SK-MEL-5 (cell line): ENCODE data around the gene TLCD3A. TPM values are rescaled to one million over a fixed set of nuclear protein-coding genes. Genes with fewer than 3 reads are reported as not detected.
A peak's percentile ranks its signal among the peaks of the same experiment; 100 is the strongest.
"Not testable (repeated sequence)": the region's sequence is repeated elsewhere in the genome, so short reads cannot be mapped to it uniquely, and the experiment has no call there.

Experiments
- DNase-seq: peaks from one replicate; pipeline ENCODE4 v3.0.0-alpha.2; 2016; ENCODE audit warnings: low read depth, low spot score
- in situ Hi-C: cut with HindIII; loops from 2 replicates; pipeline ENCODE4 v1.10.0; 2016; ENCODE audit warnings: low sequenced_read_pairs, high pct_unique_total_duplicates, low pct_unique_long_range_greater_than_20kb
- polyA plus RNA-seq, 2 experiments: library from polyadenylated mRNA; depleted of rRNA; stranded (reverse); fragments of >200 nt; gene quantifications; 2 replicates each; pipeline ENCODE4 v1.2.3, GENCODE V29; 2015
- total RNA-seq: library from RNA; depleted of rRNA; stranded (reverse); fragments of >200 nt; shearing (Covaris generic); gene quantifications from 2 replicates; pipeline ENCODE4 v1.2.3, GENCODE V29; 2014; rRNA removed

TLCD3A gene
- 22.7 and 23.2 TPM in 2 replicates for total RNA-seq
- polyA plus RNA-seq (2015; cell fraction: cytosol; rRNA removed): 31.0 and 32.2 TPM in 2 replicates
- 6.6 and 8.5 TPM in 2 replicates for polyA plus RNA-seq (2015; cell fraction: nucleus; rRNA removed)

DNA sequence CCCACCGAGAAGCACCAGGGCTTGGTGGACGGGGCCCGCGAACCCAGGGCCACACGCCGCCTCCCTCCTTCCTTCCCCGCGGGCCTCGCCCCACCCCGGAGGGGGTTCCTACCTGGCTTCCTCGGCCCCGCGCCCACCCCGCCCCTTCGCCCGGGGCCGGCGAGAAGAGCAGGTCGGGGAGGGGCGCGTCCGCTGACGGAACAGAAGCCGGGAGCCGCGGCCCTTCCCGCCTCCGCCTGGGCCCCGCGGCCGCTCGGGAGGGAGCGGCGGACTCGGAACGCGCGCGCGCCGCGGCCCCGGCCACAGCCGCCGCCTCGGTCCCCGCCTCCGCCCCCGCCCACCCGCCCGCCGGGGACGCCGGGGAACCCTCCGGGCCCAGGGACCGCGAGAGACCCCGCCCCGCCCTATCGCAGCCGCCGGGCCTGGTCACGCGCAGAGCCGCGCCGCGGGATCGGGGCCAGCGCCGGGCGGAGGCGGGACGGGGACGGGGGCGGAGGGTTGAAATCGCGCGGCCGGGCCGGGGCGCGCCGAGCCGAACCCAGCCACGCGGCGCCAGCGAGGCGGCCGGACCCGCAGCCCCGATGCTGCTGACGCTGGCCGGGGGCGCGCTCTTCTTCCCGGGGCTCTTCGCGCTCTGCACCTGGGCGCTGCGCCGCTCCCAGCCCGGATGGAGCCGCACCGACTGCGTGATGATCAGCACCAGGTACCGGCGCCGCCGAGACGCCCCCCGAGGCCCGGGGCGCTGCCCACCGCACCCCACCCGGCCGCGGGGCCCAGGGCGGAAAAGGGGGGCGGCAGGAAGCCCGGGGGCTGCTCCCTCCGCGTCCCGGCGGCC lies at the start of gene TLCD3A:
Gene TLCD3A, plus strand, starts transcription at position 530 of the 835 bp plus-strand sequence. Its CDS starts 52 bp downstream, at position 582.
- DNase-seq: peak; percentile 47
- in situ Hi-C loops: no loop called here

DNA sequence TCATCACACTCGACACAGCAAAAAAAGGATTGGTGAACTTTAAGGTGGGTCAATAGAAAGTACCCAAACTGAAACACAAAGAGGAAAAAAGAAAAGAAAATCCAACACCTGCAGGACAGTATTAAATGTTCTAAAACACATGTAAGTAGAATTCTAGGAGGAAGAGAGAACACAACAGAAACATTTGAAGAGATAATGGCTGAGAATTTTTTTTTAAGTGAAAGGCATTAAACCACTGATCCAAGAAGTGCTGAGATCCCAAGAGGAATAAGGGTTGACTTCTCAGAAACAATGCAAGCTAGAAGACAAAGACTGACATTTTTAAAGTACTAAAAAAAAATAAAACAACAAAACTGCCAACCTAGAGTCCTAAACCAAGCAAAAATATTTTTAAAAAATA lies 49.4 kb upstream of the TLCD3A start:
- in situ Hi-C loops: no loop called here

DNA sequence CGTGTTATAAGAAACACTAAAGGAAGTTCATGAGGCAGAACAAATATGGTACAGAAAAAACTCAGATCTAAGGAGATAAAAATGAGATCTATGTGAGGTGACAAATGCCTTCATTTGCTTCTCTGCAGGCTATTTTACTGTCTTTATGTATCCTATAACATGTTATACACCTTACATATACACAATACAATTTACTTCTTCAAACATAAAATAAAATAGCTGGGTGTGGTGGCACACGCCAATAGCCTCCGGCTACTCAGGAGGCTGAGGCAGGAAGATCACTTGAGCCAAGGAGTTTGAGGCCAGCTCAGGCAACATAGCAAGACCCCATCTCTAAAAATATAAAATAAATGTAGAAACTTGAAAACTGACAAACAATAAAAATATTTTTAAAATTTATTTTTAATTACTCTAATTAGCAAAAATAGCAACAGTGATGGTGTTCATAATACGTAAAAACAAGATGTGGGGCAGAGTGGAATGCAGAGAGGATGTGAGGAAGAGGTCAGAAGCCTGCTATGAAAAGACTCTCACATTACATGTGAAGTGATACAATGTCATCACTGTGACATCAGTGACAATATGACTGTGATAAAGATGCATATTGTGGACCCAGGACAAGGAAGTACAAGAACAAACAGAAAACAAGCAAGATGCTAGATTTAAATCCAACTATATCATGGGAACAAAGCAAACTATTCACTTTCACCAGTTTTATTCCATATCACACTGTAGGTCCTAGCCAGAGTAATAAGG lies 48.7 kb upstream of the TLCD3A start:
- in situ Hi-C loops: no loop called here
- DNase-seq: peak; percentile 85

More for the DNA sequence above, 49.4 kb upstream of the TLCD3A start:
- DNase-seq: no peak

DNA sequence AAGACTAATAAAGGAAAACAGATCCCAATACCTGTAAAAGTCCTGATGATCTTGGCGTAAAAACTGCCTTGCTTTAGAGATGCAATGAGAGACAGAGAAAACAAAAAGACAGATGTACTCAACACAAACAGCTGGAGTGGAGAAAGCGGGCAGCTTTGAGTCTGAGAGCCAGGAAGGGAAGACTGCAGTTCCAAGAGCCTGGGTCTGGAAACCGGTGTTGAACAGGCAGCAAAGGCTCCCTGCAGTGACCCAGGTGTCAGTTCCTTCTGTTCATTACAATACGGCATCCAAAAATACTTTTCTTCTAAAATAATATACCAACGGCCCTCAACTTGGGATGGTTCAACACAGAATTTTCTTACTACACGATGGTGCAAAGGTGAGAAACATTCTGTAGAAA lies 47.4 kb upstream of the TLCD3A start:
- in situ Hi-C loops: no loop called here
- no peak for DNase-seq

DNA sequence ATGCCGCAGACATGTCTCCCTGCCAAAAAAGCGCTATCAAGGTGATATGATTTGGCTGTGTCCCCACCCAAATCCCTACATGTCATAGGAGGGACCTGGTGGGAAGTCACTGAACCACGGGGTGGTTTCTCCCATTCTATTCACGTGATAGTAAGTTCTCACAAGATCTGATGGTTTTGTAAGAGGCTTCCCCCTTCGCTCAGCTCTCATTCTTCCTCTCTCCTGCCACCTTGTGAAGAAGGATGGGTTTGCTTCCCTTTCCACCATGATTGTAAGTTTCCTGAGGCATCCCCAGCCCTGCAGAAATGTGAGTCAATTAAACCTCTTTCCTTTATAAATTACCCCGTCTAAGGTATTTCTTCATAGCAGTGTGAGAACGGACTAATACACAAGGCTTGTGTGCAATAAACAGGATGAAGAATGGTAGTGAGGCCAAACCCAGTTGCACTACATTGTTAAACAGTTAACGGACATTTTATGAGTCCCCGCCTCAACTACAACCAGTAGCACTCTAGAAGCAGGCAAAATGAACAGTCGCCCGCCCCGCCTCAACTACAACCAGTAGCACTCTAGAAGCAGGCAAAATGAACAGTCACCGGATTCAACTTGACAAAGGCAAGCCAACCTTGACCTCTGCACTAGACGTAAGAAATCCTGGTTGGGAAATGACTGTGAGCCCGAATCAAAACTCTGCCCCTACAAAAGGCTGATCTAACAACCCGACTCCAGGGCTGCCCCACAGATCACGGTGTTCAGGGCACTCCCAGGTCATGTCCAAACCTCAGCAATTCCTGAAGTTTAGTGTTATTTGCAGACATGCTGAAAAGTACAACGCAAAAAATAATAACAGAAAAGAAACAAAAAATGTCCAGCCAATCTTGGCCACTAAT lies 44.1 kb upstream of the TLCD3A start:
- peak; percentile 81 for DNase-seq
- in situ Hi-C loops: no loop called here

- in situ Hi-C loops: loop anchor here (10.0 kb wide), 1 partner anchor 85 kb away; no protein-coding TSS in a partner anchor
- DNase-seq: no peak
These were observed 42.7 kb upstream of the TLCD3A start for GRCh38 chr17:689556-690275.

GRCh38 chr17:690361-690760 lies 42.0 kb upstream of the TLCD3A start:
- in situ Hi-C loops: loop anchor here (10.0 kb wide), 1 partner anchor 86 kb away; no protein-coding TSS in a partner anchor
- DNase-seq: no peak

GRCh38 chr17:691423-691822 lies 41.0 kb upstream of the TLCD3A start:
- no peak for DNase-seq
- in situ Hi-C loops: loop anchor here (10.0 kb wide), 1 partner anchor 87 kb away; no protein-coding TSS in a partner anchor

GRCh38 chr17:692116-692515 lies 40.3 kb upstream of the TLCD3A start:
- in situ Hi-C loops: loop anchor here (10.0 kb wide), 1 partner anchor 87 kb away; no protein-coding TSS in a partner anchor
- no peak for DNase-seq

- in situ Hi-C loops: loop anchor here (10.0 kb wide), 1 partner anchor 89 kb away; no protein-coding TSS in a partner anchor
- no peak for DNase-seq
These were observed 38.4 kb upstream of the TLCD3A start for GRCh38 chr17:693791-694638.

DNA sequence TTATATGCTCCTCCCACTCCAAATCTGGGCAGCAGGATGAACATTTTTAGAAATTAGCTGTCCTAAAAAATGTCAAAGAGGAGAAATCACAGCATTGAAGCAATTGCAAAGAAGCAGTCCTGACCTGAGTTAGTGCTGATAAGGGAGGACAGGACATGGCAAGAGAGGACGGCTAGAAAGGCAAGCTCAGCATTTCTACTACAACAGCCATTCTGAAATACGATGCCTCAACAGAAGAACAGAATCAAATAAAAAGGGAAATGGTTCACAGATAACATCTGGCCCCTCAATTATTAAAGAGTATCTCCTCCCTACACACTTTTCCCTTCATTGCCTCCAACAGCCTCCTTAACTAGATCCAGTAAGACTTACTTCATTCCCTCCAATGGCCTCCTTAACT lies 36.0 kb upstream of the TLCD3A start:
- in situ Hi-C loops: loop anchor here (10.0 kb wide), 1 partner anchor 92 kb away; no protein-coding TSS in a partner anchor

GRCh38 chr17:697682-698081 lies 34.7 kb upstream of the TLCD3A start:
- DNase-seq: no peak
- in situ Hi-C loops: loop anchor here (10.0 kb wide), 1 partner anchor 93 kb away; no protein-coding TSS in a partner anchor

More for the DNA sequence above, 36.0 kb upstream of the TLCD3A start:
- no peak for DNase-seq

GRCh38 chr17:698096-698495 lies 34.3 kb upstream of the TLCD3A start:
- not testable (repeated sequence) for DNase-seq
- in situ Hi-C loops: loop anchor here (10.0 kb wide), 1 partner anchor 93 kb away; no protein-coding TSS in a partner anchor

DNA sequence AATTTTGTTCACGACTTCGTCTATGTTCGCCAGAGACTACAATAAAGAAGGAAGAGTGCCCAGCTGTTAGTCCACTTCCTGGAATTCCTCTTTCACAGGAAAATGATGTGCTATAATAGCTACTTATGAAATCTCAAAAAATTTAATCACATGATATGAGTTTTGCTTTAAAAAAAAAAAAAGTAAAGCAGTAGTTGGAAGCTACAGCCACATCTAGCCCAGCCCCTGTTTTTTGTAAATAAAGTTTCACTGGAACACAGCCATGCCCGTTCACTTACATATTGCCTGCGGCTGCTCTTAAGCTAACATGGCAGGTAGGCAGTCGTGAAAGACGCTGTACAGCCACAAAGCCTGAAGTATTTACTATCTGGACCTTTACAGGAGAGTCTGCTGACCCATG lies 33.1 kb upstream of the TLCD3A start:
- DNase-seq: no peak
- in situ Hi-C loops: loop anchor here (10.0 kb wide), 1 partner anchor 95 kb away; no protein-coding TSS in a partner anchor

DNA sequence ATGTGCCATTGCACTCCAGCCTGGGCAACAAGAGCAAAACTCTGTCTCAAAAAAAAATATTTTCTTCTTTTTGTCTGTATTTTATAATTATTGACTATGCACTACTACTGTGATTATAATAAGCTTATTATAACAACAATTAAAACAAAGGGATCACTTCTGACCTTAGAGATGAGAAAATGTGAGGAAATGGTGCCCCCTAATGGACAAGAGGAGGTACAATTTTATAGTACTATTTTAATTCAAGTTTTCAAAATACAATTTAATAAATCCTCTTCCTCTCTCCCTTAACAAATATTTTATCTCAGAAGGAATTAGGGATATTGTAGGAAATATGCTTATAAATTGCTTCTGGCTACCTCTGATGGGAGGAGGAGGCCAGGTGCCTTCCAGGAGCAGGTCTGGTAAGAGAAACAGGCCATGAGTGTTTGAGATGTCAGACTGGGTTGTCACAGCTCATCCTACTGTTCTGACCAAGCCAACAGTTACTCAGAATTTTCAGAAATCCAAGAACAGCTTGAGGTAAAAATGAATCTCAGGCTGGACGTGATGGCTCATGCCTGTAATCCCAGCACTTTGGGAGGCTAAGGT lies 31.8 kb upstream of the TLCD3A start:
- DNase-seq: peak; percentile 58
- in situ Hi-C loops: no loop called here
